GM21717 (cell line): ENCODE measurements around the gene PDHA1.

ENCODE experiments used
- ATAC-seq: cut with Tn5 transposase; IDR thresholded peaks from one replicate; pipeline ENCODE4 v1.9.1; 2021; ENCODE audit warnings: mild to moderate bottlenecking, moderate library complexity; ENCODE audit not compliant: unreplicated experiment

The PDHA1 gene

DNA sequence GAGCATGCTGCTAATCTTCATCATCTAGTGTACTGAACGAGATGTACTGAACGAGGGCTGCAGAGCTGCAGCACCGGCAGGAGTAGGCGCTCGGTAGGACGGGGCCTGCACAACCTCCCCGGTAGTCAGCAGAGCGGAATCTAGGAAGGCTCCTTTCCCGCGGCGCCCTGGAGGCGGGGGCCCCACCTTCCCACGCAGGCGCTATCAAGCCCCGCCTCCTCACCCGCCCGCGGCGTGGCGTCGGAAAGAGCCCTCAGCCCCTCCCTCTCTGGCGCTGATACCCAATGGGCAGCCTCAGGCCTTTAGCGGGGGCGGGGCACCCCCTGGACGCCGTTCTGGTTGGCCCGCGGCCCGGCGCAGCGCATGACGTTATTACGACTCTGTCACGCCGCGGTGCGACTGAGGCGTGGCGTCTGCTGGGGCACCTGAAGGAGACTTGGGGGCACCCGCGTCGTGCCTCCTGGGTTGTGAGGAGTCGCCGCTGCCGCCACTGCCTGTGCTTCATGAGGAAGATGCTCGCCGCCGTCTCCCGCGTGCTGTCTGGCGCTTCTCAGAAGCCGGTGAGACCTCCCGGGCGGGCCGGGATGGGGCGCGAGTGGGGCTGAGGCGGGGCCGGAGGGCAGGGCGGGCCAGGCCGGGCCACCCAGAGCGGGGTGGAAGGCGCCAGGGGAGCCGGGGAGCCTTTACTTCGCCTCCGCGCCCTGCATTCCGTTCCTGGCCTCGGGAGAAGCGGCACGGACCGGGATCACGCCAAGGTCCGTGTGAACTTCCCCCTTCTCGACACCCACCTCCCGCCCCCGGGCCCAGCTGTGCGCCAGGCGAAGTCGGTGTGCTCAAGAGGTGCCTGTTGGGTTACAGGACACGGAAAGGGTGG, at the start of gene PDHA1:
PDHA1 (plus strand) TSS at position 393 of the 874 bp plus-strand sequence; CDS start at position 504, 111 bp downstream.
- ATAC-seq = peak; percentile 98

DNA sequence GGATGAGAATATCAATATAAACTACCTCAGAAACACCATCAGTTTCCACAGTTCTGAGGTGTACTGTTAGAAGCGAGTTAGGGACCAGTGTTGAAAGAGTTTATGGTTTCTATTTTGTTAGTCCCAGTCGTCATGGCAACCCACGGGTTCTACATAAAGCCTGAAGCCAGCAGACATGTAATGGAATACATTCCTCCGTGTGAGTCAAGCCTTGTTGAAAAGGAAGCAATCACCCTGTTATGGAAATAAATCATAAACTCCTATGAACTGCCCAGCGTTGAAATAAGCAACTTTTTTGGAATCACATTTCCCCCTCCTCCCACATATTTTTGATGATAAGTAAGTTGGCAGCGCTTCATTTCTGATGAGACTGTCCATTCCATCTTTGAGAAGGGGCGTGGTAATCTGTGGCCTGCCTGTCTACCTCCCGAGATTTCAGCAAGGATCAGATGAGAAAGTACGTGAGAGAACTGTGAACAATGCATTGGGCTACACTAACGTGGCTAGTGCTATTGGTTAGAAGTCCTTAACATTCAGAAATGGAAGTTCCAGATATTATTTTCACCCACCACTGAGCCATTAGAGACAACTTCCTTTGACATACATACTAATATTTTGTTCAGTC, 40.4 kb upstream of the PDHA1 start:
- no peak for ATAC-seq

DNA sequence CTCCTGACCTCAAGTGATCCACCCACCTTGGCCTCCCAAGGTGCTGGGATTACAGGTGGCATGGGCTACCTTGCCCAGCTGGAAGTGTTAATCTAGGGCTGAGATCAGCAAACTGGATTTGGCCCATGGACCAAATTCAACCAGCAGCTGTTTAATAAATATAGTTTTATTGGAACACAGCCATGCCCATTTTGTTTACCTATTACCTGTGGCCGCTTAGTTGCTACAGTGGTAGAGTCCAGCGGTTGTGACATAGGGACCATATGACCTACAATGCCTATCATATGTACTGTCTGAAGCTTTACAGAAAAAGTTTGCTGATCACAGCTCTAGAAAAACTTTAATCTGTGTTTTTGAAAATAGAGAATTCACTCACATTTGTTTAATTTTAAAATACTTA, 17.2 kb upstream of the PDHA1 start:
- no peak for ATAC-seq

DNA sequence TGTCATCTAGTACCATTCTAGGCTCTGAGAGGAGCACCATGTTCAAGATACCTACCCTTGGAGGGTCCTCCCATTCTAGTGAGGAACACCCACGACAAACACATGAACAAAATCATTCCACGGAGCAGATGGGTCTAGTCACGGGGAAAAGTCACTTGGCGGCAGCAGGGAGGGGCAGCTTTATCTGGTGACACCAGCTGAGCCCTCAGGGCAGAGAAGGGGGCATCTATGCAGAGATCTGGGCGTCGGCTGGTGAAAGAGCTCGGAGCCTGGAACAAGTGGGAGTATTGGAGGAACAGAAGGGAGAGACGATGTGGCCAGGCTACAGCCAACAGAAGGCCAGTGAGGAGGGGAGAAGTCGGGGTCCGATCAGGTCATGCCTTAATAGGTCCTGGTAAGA, 11.9 kb upstream of the PDHA1 start:
- no peak for ATAC-seq

DNA sequence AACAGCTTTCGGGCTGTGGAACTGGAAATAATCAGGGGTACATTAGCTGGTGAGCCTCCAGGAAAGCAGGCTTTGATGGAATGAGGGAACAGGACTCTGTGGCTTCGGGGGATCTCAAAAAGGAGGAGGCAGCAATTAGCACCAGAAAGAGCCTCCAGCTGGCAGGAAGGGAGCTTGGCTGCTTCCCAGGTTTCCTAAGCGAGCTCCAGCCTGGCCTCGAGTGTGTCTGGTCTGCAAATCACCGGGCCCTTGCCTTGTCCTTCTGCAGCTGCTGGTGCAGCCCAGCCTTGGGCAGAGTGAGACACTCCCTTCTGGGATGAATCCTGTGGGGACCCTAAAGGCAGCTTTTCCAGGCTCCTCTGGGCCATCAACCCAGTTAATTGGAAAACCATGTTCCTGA, 10.7 kb upstream of the PDHA1 start:
- no peak for ATAC-seq

DNA sequence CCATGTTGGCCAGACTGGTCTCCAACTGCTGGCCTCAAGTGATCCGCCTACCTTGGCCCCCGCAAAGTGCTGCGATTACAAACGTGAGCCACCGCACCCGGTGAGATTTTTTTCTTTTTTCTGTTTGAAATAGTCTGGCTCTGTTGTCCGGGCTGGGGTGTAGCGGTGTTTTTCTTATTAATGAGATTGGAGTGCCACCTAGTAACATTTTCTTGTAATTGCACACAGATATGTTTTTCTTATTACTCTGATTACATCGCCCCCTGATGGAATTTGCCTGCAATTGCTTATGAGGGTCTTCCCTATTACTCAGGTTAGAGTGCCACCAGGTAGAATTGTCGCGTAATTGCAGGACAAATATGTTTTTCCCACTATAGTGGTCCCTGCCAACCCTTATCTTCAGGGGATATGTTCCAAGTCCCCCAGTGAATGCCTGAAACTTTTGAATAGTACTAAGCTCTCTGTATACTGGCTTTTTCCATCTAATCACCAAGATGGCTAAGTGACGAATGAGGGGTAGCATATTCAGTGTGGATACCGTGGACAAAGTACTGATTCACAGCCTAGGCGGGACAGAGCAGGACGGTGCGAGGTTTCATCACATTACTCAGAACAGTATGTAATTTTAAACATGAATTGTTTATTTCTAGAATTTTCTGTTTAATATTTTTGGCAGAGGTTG, 8.6 kb upstream of the PDHA1 start:
- ATAC-seq = no peak

DNA sequence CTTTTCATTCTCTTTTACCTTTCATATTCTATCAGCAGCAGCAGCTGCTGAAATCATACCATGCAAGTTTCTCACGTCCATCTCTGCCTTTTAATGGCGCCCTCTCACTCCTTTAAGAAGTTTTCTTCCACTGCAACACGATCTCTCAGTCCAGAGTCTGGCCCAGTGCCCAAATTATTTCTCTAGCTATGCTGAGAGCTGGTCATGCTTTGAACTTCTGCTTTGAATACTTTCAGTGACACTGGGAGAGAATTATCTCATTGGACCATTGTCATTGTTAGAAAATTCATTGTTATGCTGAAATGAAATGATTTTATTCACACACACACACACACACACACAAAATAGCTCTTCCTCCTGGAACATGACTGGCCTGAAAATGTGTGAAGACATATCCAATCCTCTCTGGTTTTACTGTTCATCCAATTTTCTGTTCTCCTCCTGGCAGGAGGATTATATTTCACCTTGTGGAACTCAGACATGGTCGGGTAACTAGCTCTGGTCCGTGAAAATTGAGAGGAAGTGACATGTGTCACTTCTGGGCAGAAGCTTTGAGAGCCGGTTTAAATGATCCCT, 1.3 kb upstream of the PDHA1 start:
- no peak for ATAC-seq

DNA sequence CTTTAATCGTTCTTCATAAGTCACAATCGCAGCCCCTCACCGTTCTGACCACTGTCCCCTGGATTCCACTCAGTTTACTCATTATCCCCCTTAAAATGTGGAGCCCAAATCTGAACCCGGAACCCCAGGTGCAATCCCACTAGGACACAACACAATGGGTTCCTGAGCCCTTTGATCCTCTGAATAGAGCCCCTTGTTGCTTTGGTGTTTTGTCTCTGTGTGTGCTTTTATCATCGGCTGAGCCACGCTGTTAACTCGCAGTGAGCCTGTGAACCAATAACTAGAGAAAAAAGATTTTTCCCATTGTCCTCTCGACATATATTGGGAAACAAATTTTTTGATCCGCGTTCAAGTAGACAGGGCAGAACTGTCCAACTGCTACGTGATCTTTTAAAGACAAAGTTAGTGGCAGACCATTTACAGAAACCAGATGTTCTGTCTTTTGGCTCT, 617 bp upstream of the PDHA1 start:
- ATAC-seq = no peak

DNA sequence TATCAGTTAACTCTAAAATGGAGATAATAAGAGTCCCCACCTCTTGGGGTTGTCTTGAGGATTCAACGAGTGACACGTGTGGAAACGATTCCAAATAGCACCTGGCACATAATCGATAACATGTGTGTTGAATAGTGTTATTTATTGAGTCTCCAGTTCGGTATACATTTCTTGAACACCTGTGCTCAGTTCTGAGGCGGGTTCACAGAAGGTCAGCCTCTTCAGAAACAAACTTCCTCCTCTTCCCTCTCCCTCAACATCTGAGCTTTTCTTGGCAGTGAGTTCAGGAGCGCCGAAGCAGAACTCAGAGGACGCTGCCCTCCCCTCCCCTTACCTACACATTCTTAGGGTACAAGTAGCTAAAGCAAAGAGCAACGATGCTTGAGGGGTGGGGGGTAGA, 934 bp downstream of the PDHA1 start:
- no peak for ATAC-seq

DNA sequence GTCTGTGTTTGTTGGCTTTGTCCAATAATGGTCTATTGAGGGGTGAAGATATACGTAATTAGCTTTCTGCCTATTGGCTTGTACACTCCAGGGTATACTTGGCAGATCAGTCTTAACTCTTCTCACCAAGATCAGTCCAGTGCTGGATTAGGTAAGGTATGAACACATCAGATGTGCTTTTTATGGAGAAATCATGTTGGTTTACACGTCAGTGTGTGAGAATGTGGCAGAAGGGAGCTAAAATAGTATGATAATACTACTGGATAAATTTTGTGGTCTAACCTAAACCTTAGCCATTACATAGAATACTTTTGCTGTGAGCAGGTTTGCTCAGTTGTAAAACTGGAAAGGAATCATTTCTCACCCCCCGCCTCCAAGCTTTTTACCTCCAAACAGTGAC, 4.2 kb downstream of the PDHA1 start:
- ATAC-seq = no peak

DNA sequence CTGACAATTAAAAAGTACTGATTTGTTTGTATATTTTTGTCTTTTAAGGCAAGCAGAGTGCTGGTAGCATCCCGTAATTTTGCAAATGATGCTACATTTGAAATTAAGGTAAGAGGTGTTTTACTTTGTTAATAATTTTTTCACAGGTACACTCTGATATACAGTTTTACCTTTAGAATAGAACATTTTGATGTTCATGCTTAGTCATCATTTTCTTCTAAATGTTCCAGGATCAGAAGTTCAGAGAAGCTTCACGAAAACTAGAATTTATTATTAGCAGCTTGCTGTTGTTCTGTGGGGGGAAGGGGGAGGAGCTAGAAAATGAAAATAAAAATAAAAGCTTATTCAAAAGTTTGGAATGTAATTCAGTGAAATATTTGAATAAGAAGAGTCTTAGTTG, 5.5 kb downstream of the PDHA1 start:
- no peak for ATAC-seq

DNA sequence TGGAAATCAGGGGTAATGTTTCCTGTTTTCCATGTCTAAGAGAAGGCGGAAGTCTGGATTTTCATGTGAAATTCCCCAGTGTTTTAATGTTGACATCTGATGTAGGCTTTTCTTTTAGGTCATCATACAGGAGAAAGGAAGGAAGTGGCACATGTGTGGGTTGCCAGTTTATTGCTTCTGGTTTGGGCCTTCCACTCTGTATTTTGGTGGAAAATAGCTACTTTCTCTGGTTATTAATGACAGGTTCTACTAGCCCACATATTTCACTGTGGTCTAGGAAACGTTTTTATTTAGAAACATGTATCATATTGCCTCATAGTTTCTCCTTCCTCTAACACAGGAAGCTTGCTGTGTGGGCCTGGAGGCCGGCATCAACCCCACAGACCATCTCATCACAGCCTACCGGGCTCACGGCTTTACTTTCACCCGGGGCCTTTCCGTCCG, 7.2 kb downstream of the PDHA1 start:
- ATAC-seq = peak; percentile 86

DNA sequence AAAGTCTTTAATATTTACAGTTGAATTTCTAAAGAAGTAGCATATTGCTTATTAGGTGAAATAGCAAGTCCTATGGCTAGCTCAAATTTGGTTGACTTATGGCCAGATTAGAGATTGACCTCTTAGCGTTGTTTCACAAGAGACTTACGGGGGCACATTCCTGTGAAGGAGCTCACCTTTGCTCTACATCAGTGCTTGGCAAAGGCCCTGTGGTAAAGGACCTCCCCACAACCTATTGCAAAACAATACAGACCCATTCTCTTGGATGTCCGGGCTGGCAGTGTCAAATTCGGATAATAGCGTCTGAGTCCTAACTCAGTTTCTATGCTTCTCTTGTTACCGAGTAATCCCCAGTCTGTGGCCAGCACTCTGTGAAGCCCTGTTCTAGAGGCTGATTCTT, 10.9 kb downstream of the PDHA1 start:
- no peak for ATAC-seq

DNA sequence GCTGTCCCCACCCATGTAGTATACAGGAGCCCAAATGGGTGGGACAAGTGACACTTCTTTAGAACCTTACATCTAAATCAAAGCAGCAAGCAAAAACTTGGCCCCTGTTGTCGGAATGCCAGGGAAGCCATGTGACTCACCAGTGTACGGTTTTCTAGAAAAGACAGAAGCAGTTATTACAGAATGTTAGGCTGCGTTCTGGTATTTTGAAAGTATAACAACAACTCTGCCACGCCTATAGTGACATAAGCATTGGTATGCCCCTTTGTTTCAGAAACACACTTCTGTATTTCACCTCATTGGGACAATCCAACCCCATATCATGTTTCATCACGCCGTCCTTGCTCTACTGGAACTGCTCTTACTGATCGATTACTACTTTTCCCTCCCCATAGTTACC, 14.8 kb downstream of the PDHA1 start:
- ATAC-seq = no peak

DNA sequence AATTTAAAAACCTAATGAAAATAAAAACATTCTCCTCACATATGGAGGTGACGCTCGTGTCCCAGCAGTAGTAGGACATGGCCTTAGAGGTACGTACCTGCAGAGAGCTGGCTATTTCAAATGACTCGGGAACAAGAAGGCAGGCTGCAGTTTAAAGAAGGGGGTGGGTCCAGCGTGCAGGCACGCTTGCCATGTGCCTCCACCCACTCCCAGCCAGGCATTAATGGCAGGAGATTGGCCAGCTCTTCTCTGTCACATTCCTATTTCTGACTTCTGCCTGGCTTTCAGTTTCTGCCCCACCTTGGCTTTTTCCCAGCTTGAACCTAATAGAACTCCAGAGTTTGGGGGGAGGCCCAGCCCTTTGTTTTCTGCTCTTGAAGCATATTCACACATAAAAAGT, 17.2 kb downstream of the PDHA1 start:
- ATAC-seq = no peak

DNA sequence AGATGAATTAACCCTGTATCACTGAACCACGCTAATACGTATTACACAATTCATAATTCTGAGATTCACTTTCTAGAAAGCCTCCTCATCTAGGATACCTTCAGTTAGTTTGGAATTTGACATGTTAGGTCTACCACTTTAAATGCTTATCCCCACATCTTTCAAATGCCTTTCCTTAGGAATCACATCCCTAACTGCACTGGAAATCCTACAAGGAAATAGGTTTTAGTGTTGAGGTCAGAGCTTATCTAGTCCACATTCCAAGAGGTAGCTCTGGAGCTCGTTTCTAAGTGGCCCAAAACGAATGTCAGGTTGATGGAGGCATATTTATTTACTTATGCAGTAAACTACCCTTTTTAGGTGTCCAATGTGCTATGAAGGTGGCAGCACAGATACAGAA, 18.0 kb downstream of the PDHA1 start:
- ATAC-seq = no peak

DNA sequence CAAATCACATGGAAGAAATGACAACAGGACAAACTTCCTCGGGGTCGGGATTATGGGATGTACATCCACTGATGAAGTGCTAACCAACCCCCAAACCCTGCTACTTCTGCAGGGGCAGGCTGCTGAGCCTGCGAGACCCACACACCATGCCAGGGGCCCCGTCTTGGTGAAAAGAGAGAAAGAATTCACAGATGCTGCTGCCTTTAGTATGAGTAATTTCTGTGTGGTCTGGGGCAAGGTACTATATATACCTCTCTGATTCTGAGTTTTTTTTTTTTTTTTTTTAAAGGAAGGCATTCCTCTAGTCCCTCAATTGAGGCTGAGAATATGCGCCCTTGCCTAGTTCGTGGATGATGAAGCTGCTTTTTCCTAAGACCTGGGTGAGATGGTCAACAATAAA, 24.8 kb downstream of the PDHA1 start:
- no peak for ATAC-seq

DNA sequence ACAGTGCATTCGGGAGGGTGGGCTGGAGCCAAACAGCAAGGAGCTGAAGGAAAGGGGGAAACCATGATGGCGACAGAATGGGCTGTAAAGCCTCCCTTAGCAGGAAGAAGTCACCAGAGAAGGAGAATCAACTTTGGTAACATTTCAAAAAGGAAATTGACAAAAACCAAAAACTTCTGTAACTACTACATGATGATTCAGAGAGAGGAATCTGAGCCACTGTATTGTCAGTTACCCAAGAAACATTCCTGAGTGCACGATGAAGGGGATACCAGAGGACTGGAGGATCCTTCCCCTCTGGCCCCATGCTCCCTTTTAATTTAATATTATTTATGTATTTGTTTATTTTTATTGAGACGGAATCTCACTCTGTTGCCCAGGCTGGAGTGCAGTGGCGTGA, 26.3 kb downstream of the PDHA1 start:
- ATAC-seq = no peak

DNA sequence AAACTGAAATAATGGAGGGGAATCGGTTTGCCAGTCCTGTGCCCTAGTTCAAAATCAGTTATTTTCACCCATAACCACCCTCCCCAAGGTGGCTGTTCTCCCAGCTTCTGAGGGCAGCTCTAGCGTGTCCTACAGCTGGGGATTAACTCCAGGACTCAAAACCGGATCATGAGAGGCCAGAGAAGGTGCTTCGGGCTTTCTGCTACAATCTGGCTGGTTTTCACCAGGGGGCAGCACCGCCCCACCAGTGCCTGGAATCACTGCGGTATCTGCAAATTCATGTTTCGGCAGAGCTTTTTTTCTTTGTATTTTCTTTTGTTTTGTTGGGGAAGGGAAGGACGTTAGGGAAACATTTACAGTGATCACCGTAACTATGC, 28.4 kb downstream of the PDHA1 start:
- peak; percentile 74 for ATAC-seq

DNA sequence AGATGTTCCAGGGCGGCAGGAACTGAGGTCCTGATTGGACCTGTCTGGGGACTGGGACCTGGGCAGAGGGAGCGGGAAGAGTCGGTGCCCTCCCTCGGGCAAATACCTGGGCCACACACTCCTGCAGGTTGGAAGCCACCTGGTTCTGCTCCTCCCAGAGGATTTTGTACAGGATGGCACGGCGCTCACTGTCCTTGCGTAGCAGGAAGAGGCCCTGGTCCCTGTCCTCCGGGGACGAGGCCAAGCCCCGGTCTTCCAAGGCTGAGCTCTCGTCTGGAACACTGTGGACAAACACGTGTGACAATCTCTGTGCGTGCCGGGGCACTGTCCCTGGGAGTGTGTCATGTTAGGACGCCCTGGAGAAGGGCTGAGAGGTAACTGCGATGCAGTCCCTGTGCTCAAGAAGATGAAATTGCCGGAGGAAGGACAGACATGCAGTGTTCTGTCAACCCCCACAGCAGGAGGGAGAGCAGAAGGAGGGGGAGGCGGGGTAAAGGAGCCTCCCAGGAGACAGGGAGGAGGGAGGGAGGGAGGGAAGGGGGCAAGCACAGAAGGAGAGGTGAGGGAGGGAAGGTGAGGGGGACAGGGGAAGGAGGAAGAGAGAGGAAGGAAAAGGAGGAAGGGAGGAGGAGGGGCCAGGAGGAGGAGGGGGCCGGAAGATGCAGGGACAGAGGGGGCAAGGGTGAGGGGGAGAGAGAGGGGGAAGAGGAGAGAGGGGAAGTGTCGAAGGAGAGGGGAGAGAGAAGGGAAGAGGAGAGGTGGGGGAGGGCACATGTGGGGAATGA, 29.0 kb downstream of the PDHA1 start:
- peak; percentile 16 for ATAC-seq
